WTC11 (cell line): Measurements from ENCODE around the gene RFX4. TPM values are rescaled to one million over a fixed set of nuclear protein-coding genes. Genes with fewer than 3 reads are reported as not detected.

Experiments used
- ATAC-seq: fragments of 200-7000 bp; cut with Tn5 transposase; 2 replicates; pipeline ENCODE4 v1.10.0; 2021; ENCODE audit warnings: mild to moderate bottlenecking, moderate library complexity
- CTCF ChIA-PET: fragments of 300-600 bp; sonication (Branson Sonifier 250); formaldehyde crosslinking; loops from one replicate; lab custom pipeline; 2021; ENCODE audit warnings: antibody characterized with exemption; lab: Charles Lee
- POLR2A ChIA-PET: fragments of 350-600 bp; sonication (Branson Sonifier 250); formaldehyde crosslinking; loops from one replicate; lab custom pipeline; 2021; ENCODE audit warnings: antibody characterized with exemption; lab: Charles Lee
- DNase-seq: peaks from one replicate; pipeline ENCODE4 v3.0.0; 2021; ENCODE audit warnings: low spot score
- H3K27ac Mint-ChIP-seq: 2 replicates; pipeline ENCODE4 v1.8.0; 2021; ENCODE audit warnings: mixed read lengths
- H3K27me3 Mint-ChIP-seq: 2 replicates; pipeline ENCODE4 v1.8.0; 2021; ENCODE audit warnings: low read depth, mild to moderate bottlenecking, moderate library complexity, mixed read lengths
- H3K36me3 Mint-ChIP-seq: 2 replicates; pipeline ENCODE4 v1.8.0; 2021; ENCODE audit warnings: mixed read lengths
- H3K4me1 Mint-ChIP-seq: 2 replicates; pipeline ENCODE4 v1.8.0; 2022; ENCODE audit warnings: mixed read lengths
- H3K4me3 Mint-ChIP-seq: 2 replicates; pipeline ENCODE4 v1.8.0; 2021; ENCODE audit warnings: mild to moderate bottlenecking, moderate library complexity, mixed read lengths
- H3K9me3 Mint-ChIP-seq: 2 replicates; pipeline ENCODE4 v1.8.0; 2021; ENCODE audit warnings: mixed read lengths
- ELF4 ChIP-seq: sonication (generic); formaldehyde crosslinking; IDR thresholded peaks from 2 replicates; pipeline ENCODE4 v1.8.1; 2022; ENCODE audit warnings: low read depth, mild to moderate bottlenecking, moderate library complexity, missing genetic modification reagents
- GABPB1 ChIP-seq: sonication (generic); formaldehyde crosslinking; IDR thresholded peaks from 2 replicates; pipeline ENCODE4 v1.8.1; 2023; ENCODE audit warnings: mild to moderate bottlenecking, missing genetic modification reagents
- NR2C2 ChIP-seq: sonication (generic); formaldehyde crosslinking; IDR thresholded peaks from 2 replicates; pipeline ENCODE4 v1.8.0; 2022; ENCODE audit warnings: mild to moderate bottlenecking, missing genetic modification reagents
- ZNF232 ChIP-seq: sonication (generic); formaldehyde crosslinking; IDR thresholded peaks from 2 replicates; pipeline ENCODE4 v1.8.0; 2022; ENCODE audit warnings: mild to moderate bottlenecking, missing genetic modification reagents
- ZNF263 ChIP-seq: sonication (generic); formaldehyde crosslinking; IDR thresholded peaks from 2 replicates; pipeline ENCODE4 v1.8.1; 2022; ENCODE audit warnings: low read depth, mild to moderate bottlenecking, moderate library complexity, missing genetic modification reagents
- ZNF423 ChIP-seq: fragments of 250-450 bp; sonication (Bioruptor Pico); IDR thresholded peaks from 2 replicates; pipeline ENCODE4 v2.1.2; 2022; ENCODE audit warnings: mild to moderate bottlenecking, moderate library complexity
- ZNF671 ChIP-seq: fragments of 250-450 bp; sonication (Bioruptor Pico); IDR thresholded peaks from 2 replicates; pipeline ENCODE4 v1.8.0; 2021; ENCODE audit warnings: mild to moderate bottlenecking
- total RNA-seq: library from RNA; stranded (reverse); gene quantifications from 3 replicates; pipeline ENCODE4 v1.2.3, GENCODE V29; 2021
- TF ChIP-seq, protein P1 (sequence below): sonication (generic); formaldehyde crosslinking; IDR thresholded peaks from 2 replicates; pipeline ENCODE4 v1.8.0; 2022; ENCODE audit warnings: missing genetic modification reagents
- TF ChIP-seq, protein P2 (sequence below): sonication (generic); formaldehyde crosslinking; IDR thresholded peaks from 2 replicates; pipeline ENCODE4 v1.8.1; 2023; ENCODE audit warnings: mild to moderate bottlenecking, missing genetic modification reagents, borderline replicate concordance
- TF ChIP-seq, protein P3 (sequence below): sonication (generic); formaldehyde crosslinking; IDR thresholded peaks from 2 replicates; pipeline ENCODE4 v1.8.1; 2022; ENCODE audit warnings: mild to moderate bottlenecking, missing genetic modification reagents, moderate library complexity, borderline replicate concordance
- TF ChIP-seq, protein P4 (sequence below): sonication (generic); formaldehyde crosslinking; IDR thresholded peaks from 2 replicates; pipeline ENCODE4 v1.8.0; 2023; ENCODE audit warnings: mild to moderate bottlenecking, missing genetic modification reagents

RFX4 gene
- total RNA-seq, 1 experiment from 2014 or later = 0.26 TPM

DNA sequence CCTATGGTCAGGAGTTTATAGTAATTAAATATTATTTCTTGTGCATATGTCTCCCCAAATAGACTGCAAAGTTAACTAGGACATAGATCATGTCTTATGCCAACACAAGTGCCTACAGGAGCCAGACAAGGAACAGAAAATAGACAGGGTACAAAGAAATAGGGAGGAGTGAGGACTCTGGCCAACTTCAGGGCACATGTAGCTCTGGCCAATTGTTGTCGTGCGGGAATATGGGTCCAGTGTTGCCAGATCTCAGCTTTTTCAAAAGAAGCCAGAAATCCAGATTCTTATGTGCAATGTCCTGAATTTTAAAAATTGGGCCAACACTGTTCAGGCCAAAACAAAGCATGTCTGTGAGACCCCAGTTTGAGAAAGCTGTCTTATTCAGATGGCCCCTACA, 68.7 kb downstream of the RFX4 start:
- Mint-ChIP-seq H3K27ac (no peak overlapping the region), H3K9me3 (no peaks in the 10 kb centered on the region), H3K4me3 (no peak overlapping the region), H3K4me1 (no peaks in the 10 kb centered on the region), H3K36me3 (no peaks in the 10 kb centered on the region), H3K27me3 (no peaks in the 10 kb centered on the region)
- no peak for ATAC-seq
- no peak for DNase-seq
- TF ChIP-seq ZNF671 (CRISPR knock-in tag) (no peak), ZNF423 (CRISPR knock-in tag) (no peak), GABPB1 (no peak), ZNF232 (CRISPR knock-in tag) (no peak), ZNF263 (CRISPR knock-in tag) (no peak)
- TF ChIP-seq, protein P1, sequence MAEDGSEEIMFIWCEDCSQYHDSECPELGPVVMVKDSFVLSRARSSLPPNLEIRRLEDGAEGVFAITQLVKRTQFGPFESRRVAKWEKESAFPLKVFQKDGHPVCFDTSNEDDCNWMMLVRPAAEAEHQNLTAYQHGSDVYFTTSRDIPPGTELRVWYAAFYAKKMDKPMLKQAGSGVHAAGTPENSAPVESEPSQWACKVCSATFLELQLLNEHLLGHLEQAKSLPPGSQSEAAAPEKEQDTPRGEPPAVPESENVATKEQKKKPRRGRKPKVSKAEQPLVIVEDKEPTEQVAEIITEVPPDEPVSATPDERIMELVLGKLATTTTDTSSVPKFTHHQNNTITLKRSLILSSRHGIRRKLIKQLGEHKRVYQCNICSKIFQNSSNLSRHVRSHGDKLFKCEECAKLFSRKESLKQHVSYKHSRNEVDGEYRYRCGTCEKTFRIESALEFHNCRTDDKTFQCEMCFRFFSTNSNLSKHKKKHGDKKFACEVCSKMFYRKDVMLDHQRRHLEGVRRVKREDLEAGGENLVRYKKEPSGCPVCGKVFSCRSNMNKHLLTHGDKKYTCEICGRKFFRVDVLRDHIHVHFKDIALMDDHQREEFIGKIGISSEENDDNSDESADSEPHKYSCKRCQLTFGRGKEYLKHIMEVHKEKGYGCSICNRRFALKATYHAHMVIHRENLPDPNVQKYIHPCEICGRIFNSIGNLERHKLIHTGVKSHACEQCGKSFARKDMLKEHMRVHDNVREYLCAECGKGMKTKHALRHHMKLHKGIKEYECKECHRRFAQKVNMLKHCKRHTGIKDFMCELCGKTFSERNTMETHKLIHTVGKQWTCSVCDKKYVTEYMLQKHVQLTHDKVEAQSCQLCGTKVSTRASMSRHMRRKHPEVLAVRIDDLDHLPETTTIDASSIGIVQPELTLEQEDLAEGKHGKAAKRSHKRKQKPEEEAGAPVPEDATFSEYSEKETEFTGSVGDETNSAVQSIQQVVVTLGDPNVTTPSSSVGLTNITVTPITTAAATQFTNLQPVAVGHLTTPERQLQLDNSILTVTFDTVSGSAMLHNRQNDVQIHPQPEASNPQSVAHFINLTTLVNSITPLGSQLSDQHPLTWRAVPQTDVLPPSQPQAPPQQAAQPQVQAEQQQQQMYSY (CRISPR knock-in tag) = no peak
- TF ChIP-seq, protein P2, sequence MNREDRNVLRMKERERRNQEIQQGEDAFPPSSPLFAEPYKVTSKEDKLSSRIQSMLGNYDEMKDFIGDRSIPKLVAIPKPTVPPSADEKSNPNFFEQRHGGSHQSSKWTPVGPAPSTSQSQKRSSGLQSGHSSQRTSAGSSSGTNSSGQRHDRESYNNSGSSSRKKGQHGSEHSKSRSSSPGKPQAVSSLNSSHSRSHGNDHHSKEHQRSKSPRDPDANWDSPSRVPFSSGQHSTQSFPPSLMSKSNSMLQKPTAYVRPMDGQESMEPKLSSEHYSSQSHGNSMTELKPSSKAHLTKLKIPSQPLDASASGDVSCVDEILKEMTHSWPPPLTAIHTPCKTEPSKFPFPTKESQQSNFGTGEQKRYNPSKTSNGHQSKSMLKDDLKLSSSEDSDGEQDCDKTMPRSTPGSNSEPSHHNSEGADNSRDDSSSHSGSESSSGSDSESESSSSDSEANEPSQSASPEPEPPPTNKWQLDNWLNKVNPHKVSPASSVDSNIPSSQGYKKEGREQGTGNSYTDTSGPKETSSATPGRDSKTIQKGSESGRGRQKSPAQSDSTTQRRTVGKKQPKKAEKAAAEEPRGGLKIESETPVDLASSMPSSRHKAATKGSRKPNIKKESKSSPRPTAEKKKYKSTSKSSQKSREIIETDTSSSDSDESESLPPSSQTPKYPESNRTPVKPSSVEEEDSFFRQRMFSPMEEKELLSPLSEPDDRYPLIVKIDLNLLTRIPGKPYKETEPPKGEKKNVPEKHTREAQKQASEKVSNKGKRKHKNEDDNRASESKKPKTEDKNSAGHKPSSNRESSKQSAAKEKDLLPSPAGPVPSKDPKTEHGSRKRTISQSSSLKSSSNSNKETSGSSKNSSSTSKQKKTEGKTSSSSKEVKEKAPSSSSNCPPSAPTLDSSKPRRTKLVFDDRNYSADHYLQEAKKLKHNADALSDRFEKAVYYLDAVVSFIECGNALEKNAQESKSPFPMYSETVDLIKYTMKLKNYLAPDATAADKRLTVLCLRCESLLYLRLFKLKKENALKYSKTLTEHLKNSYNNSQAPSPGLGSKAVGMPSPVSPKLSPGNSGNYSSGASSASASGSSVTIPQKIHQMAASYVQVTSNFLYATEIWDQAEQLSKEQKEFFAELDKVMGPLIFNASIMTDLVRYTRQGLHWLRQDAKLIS (CRISPR knock-in tag) = no peak
- POLR2A ChIA-PET = no interaction called here
- CTCF ChIA-PET = no interaction called here

DNA sequence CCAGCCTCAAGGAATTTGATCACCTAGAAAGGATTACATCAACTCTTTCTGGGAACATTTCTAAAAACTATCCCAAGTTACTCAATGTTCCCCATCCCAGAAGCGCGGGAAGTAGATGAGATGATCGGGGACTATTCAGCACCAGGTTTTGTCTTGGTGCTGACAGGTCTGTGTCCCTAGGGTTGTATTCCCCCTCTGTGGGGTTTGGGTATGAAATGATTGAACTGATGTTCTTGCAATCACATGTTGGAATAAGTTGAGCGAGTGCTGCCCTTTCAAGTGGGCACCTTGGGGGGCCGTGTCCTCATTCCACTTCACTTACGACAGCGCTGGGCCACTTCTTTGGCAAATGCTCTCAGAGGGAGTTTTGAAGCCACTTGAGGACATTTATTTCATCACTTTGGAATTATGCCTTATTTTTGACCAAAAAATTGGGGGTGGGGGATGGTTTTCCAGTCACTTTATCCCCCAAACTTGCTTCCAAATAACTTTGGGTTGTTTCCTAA, 69.8 kb downstream of the RFX4 start:
- Mint-ChIP-seq H3K27ac (no peak overlapping the region), H3K4me3 (no peak overlapping the region), H3K36me3 (no peaks in the 10 kb centered on the region), H3K4me1 (no peaks in the 10 kb centered on the region), H3K27me3 (peaks cover 3% of the 10 kb centered on the region; the same call in 1 of the 2 replicates), H3K9me3 (no peaks in the 10 kb centered on the region)
- DNase-seq = no peak
- no peak for ATAC-seq
- TF ChIP-seq NR2C2 (CRISPR knock-in tag) = no peak
- TF ChIP-seq, protein P3, sequence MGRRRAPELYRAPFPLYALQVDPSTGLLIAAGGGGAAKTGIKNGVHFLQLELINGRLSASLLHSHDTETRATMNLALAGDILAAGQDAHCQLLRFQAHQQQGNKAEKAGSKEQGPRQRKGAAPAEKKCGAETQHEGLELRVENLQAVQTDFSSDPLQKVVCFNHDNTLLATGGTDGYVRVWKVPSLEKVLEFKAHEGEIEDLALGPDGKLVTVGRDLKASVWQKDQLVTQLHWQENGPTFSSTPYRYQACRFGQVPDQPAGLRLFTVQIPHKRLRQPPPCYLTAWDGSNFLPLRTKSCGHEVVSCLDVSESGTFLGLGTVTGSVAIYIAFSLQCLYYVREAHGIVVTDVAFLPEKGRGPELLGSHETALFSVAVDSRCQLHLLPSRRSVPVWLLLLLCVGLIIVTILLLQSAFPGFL (CRISPR knock-in tag) = no peak
- no peak for TF ChIP-seq ZNF263 (CRISPR knock-in tag)
- no peak for TF ChIP-seq ZNF671 (CRISPR knock-in tag)
- no peak for TF ChIP-seq ELF4
- ChIA-PET POLR2A (no interaction called here), CTCF (no interaction called here)

DNA sequence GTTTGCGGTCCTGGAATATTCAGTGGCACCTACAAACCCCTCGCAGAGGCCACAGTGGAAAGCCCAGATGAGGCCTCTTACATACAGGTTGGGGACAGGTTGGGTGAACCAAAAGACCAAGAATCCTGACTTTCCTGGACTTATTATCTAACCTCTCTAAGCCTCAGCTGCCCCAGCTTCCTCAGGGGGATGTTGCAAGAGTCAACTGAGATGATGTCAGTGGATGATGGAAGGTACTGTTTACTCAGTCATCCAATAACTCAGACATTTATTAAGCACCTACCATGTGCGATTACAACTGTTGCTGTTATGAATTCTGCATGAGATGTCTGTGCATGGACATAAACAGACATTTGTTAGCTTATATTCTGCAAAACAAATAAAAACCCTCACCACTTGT, 72.8 kb downstream of the RFX4 start:
- H3K4me3 Mint-ChIP-seq = no peak overlapping the region
- H3K27me3 Mint-ChIP-seq = peaks cover 3% of the 10 kb centered on the region; the same call in 1 of the 2 replicates
- peaks cover 8% of the 10 kb centered on the region for H3K36me3 Mint-ChIP-seq
- no peaks in the 10 kb centered on the region for H3K4me1 Mint-ChIP-seq
- H3K9me3 Mint-ChIP-seq = peaks cover 16% of the 10 kb centered on the region
- TF ChIP-seq GABPB1 = peak; percentile 77
- TF ChIP-seq, protein P4, sequence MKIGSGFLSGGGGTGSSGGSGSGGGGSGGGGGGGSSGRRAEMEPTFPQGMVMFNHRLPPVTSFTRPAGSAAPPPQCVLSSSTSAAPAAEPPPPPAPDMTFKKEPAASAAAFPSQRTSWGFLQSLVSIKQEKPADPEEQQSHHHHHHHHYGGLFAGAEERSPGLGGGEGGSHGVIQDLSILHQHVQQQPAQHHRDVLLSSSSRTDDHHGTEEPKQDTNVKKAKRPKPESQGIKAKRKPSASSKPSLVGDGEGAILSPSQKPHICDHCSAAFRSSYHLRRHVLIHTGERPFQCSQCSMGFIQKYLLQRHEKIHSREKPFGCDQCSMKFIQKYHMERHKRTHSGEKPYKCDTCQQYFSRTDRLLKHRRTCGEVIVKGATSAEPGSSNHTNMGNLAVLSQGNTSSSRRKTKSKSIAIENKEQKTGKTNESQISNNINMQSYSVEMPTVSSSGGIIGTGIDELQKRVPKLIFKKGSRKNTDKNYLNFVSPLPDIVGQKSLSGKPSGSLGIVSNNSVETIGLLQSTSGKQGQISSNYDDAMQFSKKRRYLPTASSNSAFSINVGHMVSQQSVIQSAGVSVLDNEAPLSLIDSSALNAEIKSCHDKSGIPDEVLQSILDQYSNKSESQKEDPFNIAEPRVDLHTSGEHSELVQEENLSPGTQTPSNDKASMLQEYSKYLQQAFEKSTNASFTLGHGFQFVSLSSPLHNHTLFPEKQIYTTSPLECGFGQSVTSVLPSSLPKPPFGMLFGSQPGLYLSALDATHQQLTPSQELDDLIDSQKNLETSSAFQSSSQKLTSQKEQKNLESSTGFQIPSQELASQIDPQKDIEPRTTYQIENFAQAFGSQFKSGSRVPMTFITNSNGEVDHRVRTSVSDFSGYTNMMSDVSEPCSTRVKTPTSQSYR (CRISPR knock-in tag) = no peak
- CTCF ChIA-PET = no interaction called here
- H3K27ac Mint-ChIP-seq = no peak overlapping the region
- no peak for DNase-seq
- ATAC-seq = no peak
- POLR2A ChIA-PET = no interaction called here
